ENCODE results near the gene C6orf136.

C6orf136 gene

GRCh38 chr6:30641048-30641447 is 5.9 kb upstream of the C6orf136 start:
- no peak for DNase-seq

DNA sequence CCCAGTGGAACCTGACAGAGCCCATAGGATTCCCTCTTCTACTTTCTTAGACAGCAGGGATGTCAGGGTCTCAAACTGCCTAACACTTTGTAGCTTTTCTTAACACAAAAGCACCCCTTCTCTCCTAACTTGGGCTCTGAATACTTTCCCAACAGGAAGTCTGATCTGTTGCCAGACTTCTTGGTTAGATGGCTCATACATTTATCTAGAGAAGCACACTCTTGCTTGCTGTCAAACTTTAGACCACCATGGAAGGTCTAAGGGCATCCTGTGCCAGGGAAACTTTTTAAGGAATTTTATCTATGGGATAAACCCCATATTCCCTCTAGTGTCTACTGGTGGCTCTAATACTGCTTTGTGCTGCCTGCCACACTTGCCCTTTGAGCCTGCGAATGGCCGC is 3.3 kb upstream of the C6orf136 start:
- Histone ChIP-seq H3K27me3 (replicated peaks; ENCODE audit: control insufficient read depth, insufficient read depth, low read length, poor library complexity, severe bottlenecking) (no peaks in the 10 kb centered on the region), H3K36me3 (ENCODE audit: control insufficient read depth, insufficient read depth, low read length) (no peaks in the 10 kb centered on the region), H3K4me1 (ENCODE audit: control insufficient read depth, insufficient read depth, low read length, poor library complexity, severe bottlenecking) (peaks cover 12% of the 10 kb centered on the region), H3K27ac (ENCODE audit: insufficient read depth, low read length, poor library complexity, severe bottlenecking) (no peak overlapping the region), H3K4me3 (ENCODE audit: insufficient read depth, low read depth, low read length, poor library complexity, severe bottlenecking) (no peak overlapping the region), H3K9me3 (ENCODE audit: control insufficient read depth, low read length) (no peaks in the 10 kb centered on the region)
- DNase-seq, result no peak

More at GRCh38 chr6:30641048-30641447, 5.9 kb upstream of the C6orf136 start:
- Histone ChIP-seq H3K9me3 (ENCODE audit: control insufficient read depth, low read length) (no peaks in the 10 kb centered on the region), H3K27me3 (replicated peaks; ENCODE audit: control insufficient read depth, insufficient read depth, low read length, poor library complexity, severe bottlenecking) (no peaks in the 10 kb centered on the region), H3K27ac (ENCODE audit: insufficient read depth, low read length, poor library complexity, severe bottlenecking) (no peak overlapping the region), H3K36me3 (ENCODE audit: control insufficient read depth, insufficient read depth, low read length) (no peaks in the 10 kb centered on the region), H3K4me3 (ENCODE audit: insufficient read depth, low read depth, low read length, poor library complexity, severe bottlenecking) (no peak overlapping the region), H3K4me1 (ENCODE audit: control insufficient read depth, insufficient read depth, low read length, poor library complexity, severe bottlenecking) (no peaks in the 10 kb centered on the region)

- Histone ChIP-seq H3K27ac (ENCODE audit: insufficient read depth, low read length, poor library complexity, severe bottlenecking) (no peak overlapping the region), H3K4me3 (ENCODE audit: insufficient read depth, low read depth, low read length, poor library complexity, severe bottlenecking) (no peak overlapping the region), H3K4me1 (ENCODE audit: control insufficient read depth, insufficient read depth, low read length, poor library complexity, severe bottlenecking) (peaks cover 12% of the 10 kb centered on the region), H3K9me3 (ENCODE audit: control insufficient read depth, low read length) (no peaks in the 10 kb centered on the region), H3K36me3 (ENCODE audit: control insufficient read depth, insufficient read depth, low read length) (no peaks in the 10 kb centered on the region), H3K27me3 (replicated peaks; ENCODE audit: control insufficient read depth, insufficient read depth, low read length, poor library complexity, severe bottlenecking) (no peaks in the 10 kb centered on the region)
- no peak for DNase-seq
Measured at GRCh38 chr6:30644769-30645168, 2.2 kb upstream of the C6orf136 start.

DNA sequence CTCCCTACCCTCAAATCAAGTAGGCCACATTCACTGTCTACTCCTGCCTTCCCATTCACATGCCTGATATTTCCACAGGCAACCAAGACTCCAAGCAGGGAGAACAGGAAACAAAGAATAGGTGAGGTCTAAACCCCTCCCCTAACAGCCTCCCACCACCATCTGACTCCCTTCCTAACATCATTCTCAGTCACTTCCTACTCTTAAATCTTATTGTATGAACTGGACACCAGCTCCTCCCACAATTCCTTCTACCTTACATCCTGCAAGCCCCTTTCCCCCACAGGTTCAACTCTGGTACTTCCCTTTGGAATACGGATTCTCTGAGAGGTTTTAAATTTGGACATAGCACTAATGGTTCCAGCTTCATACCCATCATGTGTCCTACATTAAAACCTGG is 944 bp upstream of the C6orf136 start:
- H3K4me1 ChIP-seq (ENCODE audit: control insufficient read depth, insufficient read depth, low read length, poor library complexity, severe bottlenecking), result peaks cover 12% of the 10 kb centered on the region
- DNase-seq, result no peak
- H3K27ac ChIP-seq (ENCODE audit: insufficient read depth, low read length, poor library complexity, severe bottlenecking), result no peak overlapping the region
- H3K4me3 ChIP-seq (ENCODE audit: insufficient read depth, low read depth, low read length, poor library complexity, severe bottlenecking), result no peak overlapping the region
- H3K9me3 ChIP-seq (ENCODE audit: control insufficient read depth, low read length), result no peaks in the 10 kb centered on the region
- no peaks in the 10 kb centered on the region for H3K27me3 ChIP-seq (replicated peaks; ENCODE audit: control insufficient read depth, insufficient read depth, low read length, poor library complexity, severe bottlenecking)
- peaks cover 3% of the 10 kb centered on the region for H3K36me3 ChIP-seq (ENCODE audit: control insufficient read depth, insufficient read depth, low read length)

DNA sequence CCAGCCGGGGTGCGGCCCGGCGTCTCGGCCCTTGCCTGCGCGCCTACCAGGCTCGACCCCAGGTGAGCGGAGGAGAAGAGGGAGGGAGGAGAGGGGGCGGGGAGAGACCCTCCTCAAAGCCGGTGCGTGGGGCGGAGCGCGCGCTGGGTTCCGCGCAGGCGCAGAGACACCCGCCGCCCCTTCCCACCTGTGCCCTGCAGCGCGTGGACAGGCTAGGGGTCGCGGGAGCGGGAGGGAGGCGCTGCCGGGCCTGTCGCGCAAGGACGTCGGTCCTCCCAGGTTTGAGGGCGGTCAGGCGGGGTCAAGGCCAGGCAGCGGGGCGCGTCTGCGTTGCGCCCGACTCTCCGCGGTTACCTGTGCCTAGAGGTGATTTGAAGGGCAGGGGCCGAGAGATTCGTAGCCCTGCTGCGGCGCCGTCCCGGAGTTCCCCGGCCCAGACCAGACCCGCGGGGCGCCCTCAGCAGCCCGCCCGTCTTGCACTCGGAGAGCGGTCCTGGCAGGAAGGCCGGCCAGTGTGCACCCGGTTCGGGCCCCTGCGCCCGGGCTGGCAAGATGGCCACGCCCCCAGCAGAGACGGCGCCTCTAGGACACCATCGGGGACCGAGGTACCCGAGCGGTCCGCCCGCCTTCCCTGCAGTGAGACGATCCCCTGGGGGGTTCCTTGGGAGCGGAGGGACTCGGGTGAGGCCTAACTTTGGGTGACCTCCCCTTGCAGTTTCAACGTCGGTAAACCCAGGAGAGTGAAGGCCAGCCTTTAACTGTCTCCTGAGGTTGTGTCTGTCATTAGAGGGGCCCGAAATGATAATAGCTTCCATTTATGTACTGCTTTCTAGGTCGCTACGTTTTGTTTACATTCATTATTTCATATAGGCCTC is 546 bp downstream of the C6orf136 start:
- peaks cover 18% of the 10 kb centered on the region for H3K36me3 ChIP-seq (ENCODE audit: control insufficient read depth, insufficient read depth, low read length)
- peak overlapping the region; percentile 91 for H3K4me3 ChIP-seq (ENCODE audit: insufficient read depth, low read depth, low read length, poor library complexity, severe bottlenecking)
- peak overlapping the region; percentile 94 for H3K27ac ChIP-seq (ENCODE audit: insufficient read depth, low read length, poor library complexity, severe bottlenecking)
- H3K9me3 ChIP-seq (ENCODE audit: control insufficient read depth, low read length), result no peaks in the 10 kb centered on the region
- H3K4me1 ChIP-seq (ENCODE audit: control insufficient read depth, insufficient read depth, low read length, poor library complexity, severe bottlenecking), result peaks cover 12% of the 10 kb centered on the region
- no peaks in the 10 kb centered on the region for H3K27me3 ChIP-seq (replicated peaks; ENCODE audit: control insufficient read depth, insufficient read depth, low read length, poor library complexity, severe bottlenecking)
- DNase-seq, result peak; percentile 36 to 61 (median 53)

DNA sequence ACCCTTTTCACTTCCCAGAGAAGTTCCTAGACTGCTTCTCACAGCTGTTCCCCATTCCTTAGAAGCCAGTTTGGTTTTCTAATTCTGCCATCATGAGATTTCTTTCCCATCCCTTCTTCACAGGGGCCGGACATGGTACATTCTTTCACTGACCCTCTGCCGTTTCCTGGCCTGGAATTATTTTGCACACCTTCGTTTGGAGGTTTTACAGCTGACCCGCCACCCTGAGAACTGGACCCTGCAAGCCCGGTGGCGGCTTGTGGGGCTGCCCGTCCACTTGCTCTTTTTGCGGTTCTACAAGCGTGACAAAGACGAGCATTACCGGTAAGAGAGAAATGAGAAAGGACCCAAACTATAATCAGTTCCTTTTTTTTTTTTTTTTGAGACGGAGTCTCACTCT is 4.2 kb downstream of the C6orf136 start:
- Histone ChIP-seq H3K36me3 (ENCODE audit: control insufficient read depth, insufficient read depth, low read length) (peaks cover 54% of the 10 kb centered on the region), H3K4me1 (ENCODE audit: control insufficient read depth, insufficient read depth, low read length, poor library complexity, severe bottlenecking) (peaks cover 12% of the 10 kb centered on the region), H3K4me3 (ENCODE audit: insufficient read depth, low read depth, low read length, poor library complexity, severe bottlenecking) (no peak overlapping the region), H3K9me3 (ENCODE audit: control insufficient read depth, low read length) (no peaks in the 10 kb centered on the region), H3K27me3 (replicated peaks; ENCODE audit: control insufficient read depth, insufficient read depth, low read length, poor library complexity, severe bottlenecking) (no peaks in the 10 kb centered on the region), H3K27ac (ENCODE audit: insufficient read depth, low read length, poor library complexity, severe bottlenecking) (no peak overlapping the region)
- no peak for DNase-seq

DNA sequence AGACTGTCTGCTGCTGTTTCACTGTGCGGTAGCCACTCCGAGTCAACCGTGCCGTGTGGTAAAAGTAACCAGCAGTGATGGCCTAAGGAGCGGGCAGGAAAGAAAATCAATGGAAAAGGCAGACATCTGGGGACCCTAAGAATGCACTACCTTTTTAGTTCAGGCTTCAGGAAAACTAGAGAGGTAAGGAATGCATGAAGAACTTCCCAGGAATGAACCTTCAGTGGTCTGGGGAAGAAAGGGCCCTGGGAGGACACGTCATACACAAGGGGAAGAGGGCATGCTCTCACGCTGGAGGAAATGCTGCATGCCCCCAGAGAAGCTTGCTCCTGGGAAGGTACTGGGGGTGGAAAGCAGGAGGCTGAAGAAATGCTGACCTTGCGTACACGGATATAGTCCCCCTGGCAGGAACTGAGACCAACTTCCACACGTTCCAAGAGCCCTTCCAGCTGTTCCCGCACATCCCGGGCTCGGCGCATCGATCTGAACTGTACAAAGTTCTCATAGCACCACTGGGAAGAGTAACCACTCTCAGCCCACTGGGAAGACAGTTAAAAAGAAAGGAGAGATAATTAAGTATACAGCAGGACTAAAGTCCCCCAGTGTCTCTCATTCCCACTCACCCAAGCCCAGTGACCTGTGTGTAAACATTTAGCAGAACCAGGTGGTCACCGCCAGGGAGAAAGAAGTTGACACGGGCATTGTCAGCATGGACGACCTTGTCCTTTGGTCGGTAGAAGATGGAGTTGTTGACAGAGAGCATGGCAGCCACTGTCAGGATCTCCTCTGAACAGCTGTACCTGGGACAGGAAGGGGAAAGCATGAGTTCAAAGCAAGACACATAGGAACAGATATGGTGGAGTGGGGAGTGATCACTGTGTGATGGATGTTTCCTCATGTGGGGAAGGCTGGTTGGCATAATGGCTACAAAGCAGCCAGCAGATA is 8.1 kb downstream of the C6orf136 start:
- no peaks in the 10 kb centered on the region for H3K9me3 ChIP-seq (ENCODE audit: control insufficient read depth, low read length)
- no peak overlapping the region for H3K27ac ChIP-seq (ENCODE audit: insufficient read depth, low read length, poor library complexity, severe bottlenecking)
- no peak for DNase-seq
- peaks cover 80% of the 10 kb centered on the region for H3K36me3 ChIP-seq (ENCODE audit: control insufficient read depth, insufficient read depth, low read length)
- no peaks in the 10 kb centered on the region for H3K27me3 ChIP-seq (replicated peaks; ENCODE audit: control insufficient read depth, insufficient read depth, low read length, poor library complexity, severe bottlenecking)
- H3K4me1 ChIP-seq (ENCODE audit: control insufficient read depth, insufficient read depth, low read length, poor library complexity, severe bottlenecking), result no peaks in the 10 kb centered on the region
- H3K4me3 ChIP-seq (ENCODE audit: insufficient read depth, low read depth, low read length, poor library complexity, severe bottlenecking), result no peak overlapping the region

GRCh38 chr6:30655743-30656094 is 8.8 kb downstream of the C6orf136 start:
- no peak overlapping the region for H3K4me3 ChIP-seq (ENCODE audit: insufficient read depth, low read depth, low read length, poor library complexity, severe bottlenecking)
- DNase-seq, result no peak
- no peaks in the 10 kb centered on the region for H3K9me3 ChIP-seq (ENCODE audit: control insufficient read depth, low read length)
- no peaks in the 10 kb centered on the region for H3K4me1 ChIP-seq (ENCODE audit: control insufficient read depth, insufficient read depth, low read length, poor library complexity, severe bottlenecking)
- peaks cover 84% of the 10 kb centered on the region for H3K36me3 ChIP-seq (ENCODE audit: control insufficient read depth, insufficient read depth, low read length)
- no peak overlapping the region for H3K27ac ChIP-seq (ENCODE audit: insufficient read depth, low read length, poor library complexity, severe bottlenecking)
- H3K27me3 ChIP-seq (replicated peaks; ENCODE audit: control insufficient read depth, insufficient read depth, low read length, poor library complexity, severe bottlenecking), result no peaks in the 10 kb centered on the region

- DNase-seq, result no peak
- Histone ChIP-seq H3K36me3 (ENCODE audit: control insufficient read depth, insufficient read depth, low read length) (peaks cover 78% of the 10 kb centered on the region), H3K27me3 (replicated peaks; ENCODE audit: control insufficient read depth, insufficient read depth, low read length, poor library complexity, severe bottlenecking) (no peaks in the 10 kb centered on the region), H3K4me1 (ENCODE audit: control insufficient read depth, insufficient read depth, low read length, poor library complexity, severe bottlenecking) (no peaks in the 10 kb centered on the region), H3K4me3 (ENCODE audit: insufficient read depth, low read depth, low read length, poor library complexity, severe bottlenecking) (no peak overlapping the region), H3K9me3 (ENCODE audit: control insufficient read depth, low read length) (no peaks in the 10 kb centered on the region), H3K27ac (ENCODE audit: insufficient read depth, low read length, poor library complexity, severe bottlenecking) (no peak overlapping the region)
Measured at GRCh38 chr6:30656513-30656912, 9.6 kb downstream of the C6orf136 start.

- H3K4me1 ChIP-seq (ENCODE audit: control insufficient read depth, insufficient read depth, low read length, poor library complexity, severe bottlenecking), result no peaks in the 10 kb centered on the region
- no peaks in the 10 kb centered on the region for H3K9me3 ChIP-seq (ENCODE audit: control insufficient read depth, low read length)
- H3K36me3 ChIP-seq (ENCODE audit: control insufficient read depth, insufficient read depth, low read length), result peaks cover 78% of the 10 kb centered on the region
- H3K4me3 ChIP-seq (ENCODE audit: insufficient read depth, low read depth, low read length, poor library complexity, severe bottlenecking), result no peak overlapping the region
- DNase-seq, result no peak
- H3K27ac ChIP-seq (ENCODE audit: insufficient read depth, low read length, poor library complexity, severe bottlenecking), result no peak overlapping the region
- no peaks in the 10 kb centered on the region for H3K27me3 ChIP-seq (replicated peaks; ENCODE audit: control insufficient read depth, insufficient read depth, low read length, poor library complexity, severe bottlenecking)
Measured at GRCh38 chr6:30657454-30657853, 10.5 kb downstream of the C6orf136 start.
